Fibroblast of lung (primary cell): ENCODE measurements around the gene SLC9B2. TPM values are rescaled to one million over a fixed set of nuclear protein-coding genes. Genes with fewer than 3 reads are reported as not detected.

Source experiments
- DNase-seq, 2 donors: peaks; one replicate each; pipeline versions ENCODE4 v3.0.0 to v3.0.0-alpha.2; 2010; ENCODE audit warnings: low read depth in 2 of 2
- H2AFZ ChIP-seq: 2 replicates; pipeline ENCODE4 v1.5.1; 2012; ENCODE audit warnings: low read length, control low read depth, inconsistent platforms
- H3K27ac ChIP-seq: 2 replicates; pipeline ENCODE4 v1.5.1; 2011; ENCODE audit warnings: low read length, control low read depth; ENCODE audit not compliant: insufficient read depth
- H3K27me3 ChIP-seq: 2 replicates; pipeline ENCODE4 v1.5.1; 2011; ENCODE audit warnings: mild to moderate bottlenecking, low read length; ENCODE audit not compliant: control insufficient read depth, insufficient read depth
- H3K36me3 ChIP-seq: 2 replicates; pipeline ENCODE4 v1.5.1; 2011; ENCODE audit warnings: low read length; ENCODE audit not compliant: control insufficient read depth, insufficient read depth
- H3K4me1 ChIP-seq: 2 replicates; pipeline ENCODE4 v1.5.1; 2011; ENCODE audit warnings: low read length; ENCODE audit not compliant: control insufficient read depth, insufficient read depth; ENCODE audit errors: extremely low read depth
- H3K4me2 ChIP-seq: 2 replicates; pipeline ENCODE4 v1.5.1; 2011; ENCODE audit warnings: low read length, control low read depth; ENCODE audit not compliant: insufficient read depth; ENCODE audit errors: extremely low read depth
- H3K4me3 ChIP-seq, 4 experiments: fragments of 200-600 bp in 1 of 4; sonication (generic) in 1 of 4; replicated peaks in 1 of 4; 2 replicates each; pipeline ENCODE4 v1.5.1; 2011 to 2016; ENCODE audit warnings: low read length in 4 of 4, low read depth in 3 of 4, mild to moderate bottlenecking in 3 of 4, control low read depth in 2 of 4, inconsistent platforms in 1 of 4, mixed read lengths in 1 of 4; ENCODE audit not compliant: insufficient read depth in 1 of 4; ENCODE audit errors: control extremely low read depth in 1 of 4
- H3K79me2 ChIP-seq: 2 replicates; pipeline ENCODE4 v1.5.1; 2012; ENCODE audit warnings: mild to moderate bottlenecking, low read length, inconsistent platforms; ENCODE audit not compliant: control insufficient read depth, insufficient read depth
- H3K9ac ChIP-seq: 2 replicates; pipeline ENCODE4 v1.5.1; 2011; ENCODE audit warnings: mild to moderate bottlenecking, low read length, control low read depth; ENCODE audit not compliant: insufficient read depth
- H3K9me3 ChIP-seq: 2 replicates; pipeline ENCODE4 v1.5.1; 2012; ENCODE audit warnings: low read depth, low read length; ENCODE audit not compliant: control insufficient read depth, insufficient read depth
- H4K20me1 ChIP-seq: 2 replicates; pipeline ENCODE4 v1.5.1; 2011; ENCODE audit warnings: low read length; ENCODE audit not compliant: control insufficient read depth, insufficient read depth; ENCODE audit errors: extremely low read depth
- EZH2 ChIP-seq: IDR thresholded peaks from 2 replicates; pipeline ENCODE4 v1.5.1; 2012; ENCODE audit warnings: low read length, control low read depth, mild to moderate bottlenecking; ENCODE audit errors: missing control alignments
- polyA plus RNA-seq, 2 donors: library from polyadenylated mRNA; depleted of rRNA in 1 of 2; stranded (reverse) in 1 of 2; unstranded in 1 of 2; fragments of >200 nt; gene quantifications; 2 replicates each; pipeline ENCODE4 v1.2.1, GENCODE V29; 2011 to 2012; ENCODE audit warnings: missing spikeins in 1 of 2
- total RNA-seq: library from RNA; depleted of rRNA; stranded (reverse); fragments of >200 nt; gene quantifications from 2 replicates; pipeline ENCODE4 v1.2.1, GENCODE V29; 2014
- TF ChIP-seq, protein P1 (sequence below), 2 donors: IDR thresholded peaks in 1 of 2; conservative IDR thresholded peaks in 1 of 2; 1 replicate in 1 of 2; 2 replicates in 1 of 2; pipeline ENCODE4 v1.5.1; 2011 to 2012; ENCODE audit warnings: low read length in 2 of 2, control low read depth in 1 of 2, inconsistent platforms in 1 of 2, low read depth in 1 of 2, mild to moderate bottlenecking in 1 of 2

Gene SLC9B2
- total and polyA plus RNA-seq, 2 donors (not counting 1 experiment from before 2014, with no cell fraction given), result 14.8 to 17.5 TPM

DNA sequence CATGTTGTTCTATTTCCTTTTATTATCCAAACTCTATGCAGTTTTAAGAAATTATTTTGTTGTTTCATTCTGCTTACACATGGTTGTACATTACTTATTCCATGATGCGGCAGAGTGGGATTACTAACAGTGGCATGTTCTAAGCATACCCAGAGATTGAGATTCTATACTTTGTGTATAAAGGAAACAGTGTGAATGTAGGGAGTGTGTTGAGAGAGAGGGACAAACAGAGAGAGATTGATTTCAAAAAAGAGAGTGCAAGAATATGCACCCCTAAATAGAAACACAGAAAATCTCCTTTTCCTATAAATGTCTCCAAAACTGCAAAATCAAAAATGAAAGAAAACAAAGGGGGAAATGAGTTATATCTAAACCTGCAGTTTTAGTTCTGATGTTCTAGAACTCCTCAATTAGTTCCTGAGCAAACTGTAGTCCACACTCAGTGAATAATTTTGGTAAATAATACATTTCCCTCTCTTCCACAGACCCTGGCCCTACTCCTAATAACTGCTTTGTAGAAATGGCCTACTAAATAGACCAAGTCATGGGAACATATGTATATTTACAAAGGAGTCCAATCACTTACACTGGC is 88.0 kb downstream of the SLC9B2 start:
- Histone ChIP-seq H3K4me1 (no peaks in the 10 kb centered on the region), H3K9me3 (no peaks in the 10 kb centered on the region), H3K4me2 (no peak overlapping the region), H2AFZ (no peak overlapping the region), H3K79me2 (no peaks in the 10 kb centered on the region), H3K36me3 (no peaks in the 10 kb centered on the region), H3K27ac (no peak overlapping the region), H3K9ac (no peak overlapping the region), H3K27me3 (no peaks in the 10 kb centered on the region), H3K4me3 (no peak overlapping the region), H4K20me1 (no peaks in the 10 kb centered on the region)
- DNase-seq, result no peak
- TF ChIP-seq EZH2, result no peak
- TF ChIP-seq, protein P1, sequence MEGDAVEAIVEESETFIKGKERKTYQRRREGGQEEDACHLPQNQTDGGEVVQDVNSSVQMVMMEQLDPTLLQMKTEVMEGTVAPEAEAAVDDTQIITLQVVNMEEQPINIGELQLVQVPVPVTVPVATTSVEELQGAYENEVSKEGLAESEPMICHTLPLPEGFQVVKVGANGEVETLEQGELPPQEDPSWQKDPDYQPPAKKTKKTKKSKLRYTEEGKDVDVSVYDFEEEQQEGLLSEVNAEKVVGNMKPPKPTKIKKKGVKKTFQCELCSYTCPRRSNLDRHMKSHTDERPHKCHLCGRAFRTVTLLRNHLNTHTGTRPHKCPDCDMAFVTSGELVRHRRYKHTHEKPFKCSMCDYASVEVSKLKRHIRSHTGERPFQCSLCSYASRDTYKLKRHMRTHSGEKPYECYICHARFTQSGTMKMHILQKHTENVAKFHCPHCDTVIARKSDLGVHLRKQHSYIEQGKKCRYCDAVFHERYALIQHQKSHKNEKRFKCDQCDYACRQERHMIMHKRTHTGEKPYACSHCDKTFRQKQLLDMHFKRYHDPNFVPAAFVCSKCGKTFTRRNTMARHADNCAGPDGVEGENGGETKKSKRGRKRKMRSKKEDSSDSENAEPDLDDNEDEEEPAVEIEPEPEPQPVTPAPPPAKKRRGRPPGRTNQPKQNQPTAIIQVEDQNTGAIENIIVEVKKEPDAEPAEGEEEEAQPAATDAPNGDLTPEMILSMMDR (conservative IDR thresholded peaks at IDR 0.05 in 1 of 2, IDR thresholded peaks at IDR 0.05 in 1 of 2; ENCODE audit: low read depth in 1 of 2, low read length in 2 of 2), result no peak

DNA sequence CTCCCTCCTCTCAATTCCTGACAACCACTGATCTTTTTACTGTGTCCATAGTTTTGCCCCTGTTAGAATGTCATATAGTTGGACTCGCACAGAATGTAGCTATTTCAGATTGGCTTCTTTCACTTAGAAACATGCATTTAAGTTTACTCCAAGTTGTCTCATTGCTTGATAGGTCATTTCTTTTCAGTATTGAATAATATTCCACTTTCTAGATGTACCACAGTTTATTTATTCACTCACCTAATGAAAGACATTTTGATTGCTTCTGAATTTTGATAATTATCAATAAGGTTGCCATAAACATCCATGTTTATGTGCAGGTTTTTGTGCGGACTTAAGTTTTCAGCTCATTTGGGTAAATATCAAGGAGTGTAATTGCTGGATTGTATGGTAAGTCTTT is 95.6 kb downstream of the SLC9B2 start:
- TF ChIP-seq, protein P1 (conservative IDR thresholded peaks at IDR 0.05 in 1 of 2, IDR thresholded peaks at IDR 0.05 in 1 of 2; ENCODE audit: low read depth in 1 of 2, low read length in 2 of 2), result no peak
- TF ChIP-seq EZH2, result no peak
- H3K9me3 ChIP-seq, result no peaks in the 10 kb centered on the region
- no peak overlapping the region for H3K27ac ChIP-seq
- no peaks in the 10 kb centered on the region for H3K4me1 ChIP-seq
- H3K36me3 ChIP-seq, result no peaks in the 10 kb centered on the region
- H3K9ac ChIP-seq, result no peak overlapping the region
- H3K27me3 ChIP-seq, result no peaks in the 10 kb centered on the region
- H2AFZ ChIP-seq, result no peak overlapping the region
- H3K4me2 ChIP-seq, result no peak overlapping the region
- no peak overlapping the region for H3K4me3 ChIP-seq
- no peak for DNase-seq
- H4K20me1 ChIP-seq, result no peaks in the 10 kb centered on the region
- no peaks in the 10 kb centered on the region for H3K79me2 ChIP-seq

Other genes with a start within 250 kb of the SLC9B2 start
- gene UBE2D3, start 249.2 kb downstream of the SLC9B2 start, total RNA-seq, result 397 and 403 TPM in 2 replicates
- gene UBE2D3, start 249.2 kb downstream of the SLC9B2 start, polyA plus RNA-seq, result 427 and 460 TPM in 2 replicates
- gene CISD2, start 207.8 kb downstream of the SLC9B2 start, total RNA-seq, result 30.3 and 46.2 TPM in 2 replicates
- gene CISD2, start 207.8 kb downstream of the SLC9B2 start, polyA plus RNA-seq, result 30.8 and 35.1 TPM in 2 replicates
- gene SLC9B1, start 57.1 kb downstream of the SLC9B2 start, total RNA-seq, result 1.8 and 2.0 TPM in 2 replicates
- gene SLC9B1, start 57.1 kb downstream of the SLC9B2 start, polyA plus RNA-seq, result 0.46 and 1.1 TPM in 2 replicates
- 50.1 and 67.2 TPM in 2 replicates for gene BDH2, start 23.1 kb upstream of the SLC9B2 start, total RNA-seq
- gene BDH2, start 23.1 kb upstream of the SLC9B2 start, polyA plus RNA-seq, result 53.3 and 70.5 TPM in 2 replicates
- gene CENPE, start 121.6 kb upstream of the SLC9B2 start, total RNA-seq, result 1.5 and 8.6 TPM in 2 replicates
- 4.1 and 10.1 TPM in 2 replicates for gene CENPE, start 121.6 kb upstream of the SLC9B2 start, polyA plus RNA-seq